ENCODE measurements around the gene SRD5A3. TPM values are rescaled to one million over a fixed set of nuclear protein-coding genes. Genes with fewer than 3 reads are reported as not detected.

The SRD5A3 gene
- 6.2 to 11.8 TPM (median 10.3 TPM) in 5 replicates for total RNA-seq (2022; extraction: Qiagen RNA extraction)

GRCh38 chr4:55345980-55346850 is at the start of gene SRD5A3:
Gene SRD5A3, plus strand, starts transcription at chr4:55346242. Its CDS starts 95 bp downstream, at chr4:55346337.

DNA sequence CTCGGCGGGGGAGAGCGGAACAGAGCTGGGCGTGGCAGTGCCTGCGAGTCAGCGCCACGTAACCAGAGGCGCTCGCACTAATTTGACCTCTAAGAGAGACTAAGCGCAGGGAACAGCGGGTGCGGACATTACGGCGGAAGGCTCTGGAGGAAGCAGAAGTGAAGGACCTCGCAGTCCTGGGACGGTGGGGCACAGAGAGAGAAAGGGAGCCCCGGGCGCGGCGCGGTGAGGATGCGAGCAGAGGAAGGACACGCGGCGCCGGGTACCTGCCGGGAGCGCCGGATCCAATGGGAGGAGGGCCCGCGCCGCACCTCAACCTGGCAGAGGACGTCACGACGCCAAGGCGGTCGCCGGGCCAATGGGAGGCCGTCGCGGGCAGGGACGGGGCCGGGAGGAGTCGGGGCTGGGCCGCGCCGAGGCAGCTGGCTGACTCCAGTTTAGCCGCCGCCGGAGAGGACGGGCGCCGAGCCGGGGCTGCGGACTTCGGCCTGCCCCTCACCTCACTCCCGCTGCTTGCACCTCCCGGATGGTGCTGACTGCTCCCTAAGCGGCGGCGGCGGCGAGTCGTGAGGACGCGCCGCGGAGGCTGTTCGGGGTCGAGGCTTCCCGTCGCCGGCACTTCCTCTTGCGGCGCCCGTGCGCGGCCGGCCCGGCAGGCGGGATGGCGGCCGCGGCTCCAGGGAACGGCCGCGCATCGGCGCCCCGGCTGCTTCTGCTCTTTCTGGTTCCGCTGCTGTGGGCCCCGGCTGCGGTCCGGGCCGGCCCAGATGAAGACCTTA is 49.7 kb downstream of the SRD5A3 start, which contains the start of gene TMEM165:
TMEM165 (plus strand) TSS at position 429 of the 779 bp plus-strand sequence; CDS start at position 662, 233 bp downstream.

Other genes with a start within 250 kb of the SRD5A3 start
- 0.01 to 0.07 TPM (median 0.03 TPM) in 5 replicates for gene KDR, start 220.6 kb upstream of the SRD5A3 start, total RNA-seq (2022; extraction: Qiagen RNA extraction)
- gene TMEM165, start 49.7 kb downstream of the SRD5A3 start, total RNA-seq (2022; extraction: Qiagen RNA extraction): 51.1 to 60.2 TPM (median 55.5 TPM) in 5 replicates
- 4.2 to 6.2 TPM (median 4.9 TPM) in 5 replicates for gene CLOCK, start 200.7 kb downstream of the SRD5A3 start, total RNA-seq (2022; extraction: Qiagen RNA extraction)
- gene PDCL2, start 246.0 kb downstream of the SRD5A3 start, total RNA-seq (2022; extraction: Qiagen RNA extraction): not detected in 5 replicates

All from A549 treated with CORT108297 at 1 μM for 4 hours (cell line).